Activated CD8-positive, alpha-beta T cell treated with anti-CD3 and anti-CD28 coated beads, Interleukin-2, amount 10 ng/mL, durations not matched to agents 7 days and 5 days (primary cell): ENCODE data around the gene GABBR2. TPM values are rescaled to one million over a fixed set of nuclear protein-coding genes. Genes with fewer than 3 reads are reported as not detected.
A peak's percentile ranks its signal among the peaks of the same experiment; 100 is the strongest.

ENCODE experiments used
- ATAC-seq: fragments of 150-1000 bp; cut with Tn5 transposase; one replicate; pipeline ENCODE4 v1.10.0; 2021; ENCODE audit warnings: moderate library complexity
- CTCF ChIA-PET: fragments of 350-600 bp; sonication (Branson Sonifier 250); formaldehyde crosslinking; loops from one replicate; lab custom pipeline; 2021; ENCODE audit warnings: antibody characterized with exemption; lab: Charles Lee
- POLR2A ChIA-PET: fragments of 350-600 bp; sonication (Branson Sonifier 250); formaldehyde crosslinking; loops from one replicate; lab custom pipeline; 2021; ENCODE audit warnings: antibody characterized with exemption; lab: Charles Lee
- DNase-seq: peaks from one replicate; pipeline ENCODE4 v3.0.0-alpha.2; 2020
- H3K27ac Mint-ChIP-seq: one replicate; pipeline ENCODE4 v1.8.0; 2021; ENCODE audit warnings: mild to moderate bottlenecking, mixed read lengths
- H3K27me3 Mint-ChIP-seq: one replicate; pipeline ENCODE4 v1.8.0; 2021; ENCODE audit warnings: low read depth, mixed read lengths
- H3K36me3 Mint-ChIP-seq: one replicate; pipeline ENCODE4 v1.8.0; 2021; ENCODE audit warnings: low read depth, mixed read lengths
- H3K4me1 Mint-ChIP-seq: one replicate; pipeline ENCODE4 v1.8.0; 2021; ENCODE audit warnings: low read depth, mixed read lengths
- H3K4me3 Mint-ChIP-seq: one replicate; pipeline ENCODE4 v1.8.0; 2021; ENCODE audit warnings: mild to moderate bottlenecking, mixed read lengths
- H3K9me3 Mint-ChIP-seq: one replicate; pipeline ENCODE4 v1.8.0; 2022; ENCODE audit warnings: mixed read lengths; ENCODE audit not compliant: insufficient read depth
- total RNA-seq, 2 experiments: library from RNA; stranded (reverse); gene quantifications; one replicate each; pipeline ENCODE4 v1.2.3, GENCODE V29; 2021

Gene GABBR2
- not detected for total RNA-seq

- ATAC-seq = peak; percentile 24
- POLR2A ChIA-PET = interaction anchor here (0.6 kb wide), 1 partner anchor 283 kb away, joined by 3 read pairs; no protein-coding TSS in a partner anchor
- no peak for DNase-seq
- no peaks in the 10 kb centered on the region for H3K9me3 Mint-ChIP-seq
- CTCF ChIA-PET = no interaction called here
- H3K4me1 Mint-ChIP-seq = peaks cover 5% of the 10 kb centered on the region
- H3K27ac Mint-ChIP-seq = no peak within 1 kb of the TSS
- H3K4me3 Mint-ChIP-seq = no peak within 1 kb of the TSS
- no peaks in the 10 kb centered on the region for H3K36me3 Mint-ChIP-seq
- H3K27me3 Mint-ChIP-seq = peaks cover 57% of the 10 kb centered on the region
Measured at GRCh38 chr9:98708933-98709911, at the start of gene GABBR2. Gene GABBR2 (minus strand): TSS chr9:98708935. CDS start chr9:98708737, 198 bp downstream.

- H3K27me3 Mint-ChIP-seq = no peaks in the 10 kb centered on the region
- no peak overlapping the region for H3K4me3 Mint-ChIP-seq
- H3K27ac Mint-ChIP-seq = no peak overlapping the region
- no peak for ATAC-seq
- no peak for DNase-seq
- CTCF ChIA-PET = no interaction called here
- POLR2A ChIA-PET = no interaction called here
- H3K36me3 Mint-ChIP-seq = no peaks in the 10 kb centered on the region
- H3K4me1 Mint-ChIP-seq = no peaks in the 10 kb centered on the region
- H3K9me3 Mint-ChIP-seq = peaks cover 5% of the 10 kb centered on the region
Measured at GRCh38 chr9:98755006-98755618, 46.4 kb upstream of the GABBR2 start.

- no peak for DNase-seq
- Mint-ChIP-seq H3K27me3 (no peaks in the 10 kb centered on the region), H3K4me1 (no peaks in the 10 kb centered on the region), H3K36me3 (no peaks in the 10 kb centered on the region), H3K9me3 (no peaks in the 10 kb centered on the region), H3K4me3 (no peak overlapping the region), H3K27ac (no peak overlapping the region)
- ChIA-PET POLR2A (no interaction called here), CTCF (no interaction called here)
- no peak for ATAC-seq
Measured at GRCh38 chr9:98751210-98751609, 42.5 kb upstream of the GABBR2 start.

GRCh38 chr9:98750364-98751060 is 41.8 kb upstream of the GABBR2 start:
- CTCF ChIA-PET = no interaction called here
- H3K27me3 Mint-ChIP-seq = no peaks in the 10 kb centered on the region
- POLR2A ChIA-PET = no interaction called here
- H3K36me3 Mint-ChIP-seq = no peaks in the 10 kb centered on the region
- no peak overlapping the region for H3K27ac Mint-ChIP-seq
- DNase-seq (no peak), ATAC-seq (no peak)
- no peaks in the 10 kb centered on the region for H3K9me3 Mint-ChIP-seq
- no peaks in the 10 kb centered on the region for H3K4me1 Mint-ChIP-seq
- no peak overlapping the region for H3K4me3 Mint-ChIP-seq

GRCh38 chr9:98747476-98747875 is 38.7 kb upstream of the GABBR2 start:
- ChIA-PET CTCF (interaction anchor here (1.8 kb wide), 1 partner anchor 27 kb away, joined by 4 read pairs; no protein-coding TSS in a partner anchor), POLR2A (no interaction called here)
- Mint-ChIP-seq H3K27ac (no peak overlapping the region), H3K27me3 (no peaks in the 10 kb centered on the region), H3K4me1 (no peaks in the 10 kb centered on the region), H3K4me3 (no peak overlapping the region), H3K9me3 (no peaks in the 10 kb centered on the region), H3K36me3 (no peaks in the 10 kb centered on the region)
- ATAC-seq = no peak
- DNase-seq = no peak

GRCh38 chr9:98745470-98745869 is 36.7 kb upstream of the GABBR2 start:
- ATAC-seq = no peak
- H3K36me3 Mint-ChIP-seq = no peaks in the 10 kb centered on the region
- H3K9me3 Mint-ChIP-seq = no peaks in the 10 kb centered on the region
- H3K4me3 Mint-ChIP-seq = no peak overlapping the region
- ChIA-PET POLR2A (no interaction called here), CTCF (interaction anchor here (2.2 kb wide), 1 partner anchor 31 kb away, joined by 5 read pairs; no protein-coding TSS in a partner anchor)
- no peak for DNase-seq
- H3K4me1 Mint-ChIP-seq = no peaks in the 10 kb centered on the region
- no peaks in the 10 kb centered on the region for H3K27me3 Mint-ChIP-seq
- no peak overlapping the region for H3K27ac Mint-ChIP-seq

GRCh38 chr9:98743818-98744611 is 35.3 kb upstream of the GABBR2 start:
- no peaks in the 10 kb centered on the region for H3K36me3 Mint-ChIP-seq
- ChIA-PET POLR2A (no interaction called here), CTCF (no interaction called here)
- no peaks in the 10 kb centered on the region for H3K27me3 Mint-ChIP-seq
- ATAC-seq (no peak), DNase-seq (no peak)
- no peaks in the 10 kb centered on the region for H3K9me3 Mint-ChIP-seq
- no peak overlapping the region for H3K27ac Mint-ChIP-seq
- no peak overlapping the region for H3K4me3 Mint-ChIP-seq
- no peaks in the 10 kb centered on the region for H3K4me1 Mint-ChIP-seq

- ChIA-PET POLR2A (no interaction called here), CTCF (no interaction called here)
- H3K36me3 Mint-ChIP-seq = no peaks in the 10 kb centered on the region
- DNase-seq = no peak
- ATAC-seq = no peak
- no peak overlapping the region for H3K4me3 Mint-ChIP-seq
- H3K4me1 Mint-ChIP-seq = no peaks in the 10 kb centered on the region
- H3K27me3 Mint-ChIP-seq = no peaks in the 10 kb centered on the region
- no peaks in the 10 kb centered on the region for H3K9me3 Mint-ChIP-seq
- H3K27ac Mint-ChIP-seq = no peak overlapping the region
Measured at GRCh38 chr9:98743329-98743728, 34.6 kb upstream of the GABBR2 start.

GRCh38 chr9:98742325-98743280 is 33.9 kb upstream of the GABBR2 start:
- H3K4me3 Mint-ChIP-seq = no peak overlapping the region
- POLR2A ChIA-PET = no interaction called here
- DNase-seq (no peak), ATAC-seq (no peak)
- H3K9me3 Mint-ChIP-seq = no peaks in the 10 kb centered on the region
- no peaks in the 10 kb centered on the region for H3K36me3 Mint-ChIP-seq
- H3K27me3 Mint-ChIP-seq = no peaks in the 10 kb centered on the region
- no peaks in the 10 kb centered on the region for H3K4me1 Mint-ChIP-seq
- no peak overlapping the region for H3K27ac Mint-ChIP-seq
- CTCF ChIA-PET = no interaction called here

GRCh38 chr9:98740226-98740881 is 31.6 kb upstream of the GABBR2 start:
- CTCF ChIA-PET = no interaction called here
- H3K4me3 Mint-ChIP-seq = no peak overlapping the region
- H3K4me1 Mint-ChIP-seq = no peaks in the 10 kb centered on the region
- POLR2A ChIA-PET = no interaction called here
- H3K36me3 Mint-ChIP-seq = no peaks in the 10 kb centered on the region
- no peak overlapping the region for H3K27ac Mint-ChIP-seq
- no peaks in the 10 kb centered on the region for H3K27me3 Mint-ChIP-seq
- DNase-seq = no peak
- no peak for ATAC-seq
- no peaks in the 10 kb centered on the region for H3K9me3 Mint-ChIP-seq
